CD4-positive, alpha-beta T cell treated with Interleukin-1 beta for 1 hour (primary cell): ENCODE measurements around the gene TFB2M.
"Not testable (repeated sequence)": the region's sequence is repeated elsewhere in the genome, so short reads cannot be mapped to it uniquely, and the experiment has no call there.

ENCODE experiments used
- DNase-seq, 2 donors: peaks; one replicate each; pipeline ENCODE4 v3.0.0-alpha.2; 2020 to 2022

Gene TFB2M

GRCh38 chr1:246582301-246583055, 16.4 kb upstream of the TFB2M start:
- no peak for DNase-seq

- DNase-seq, result no peak
These were observed 14.7 kb upstream of the TFB2M start for GRCh38 chr1:246580497-246581370.

GRCh38 chr1:246579818-246580217, 13.8 kb upstream of the TFB2M start:
- no peak for DNase-seq

- DNase-seq, result no peak
These were observed 11.7 kb upstream of the TFB2M start for GRCh38 chr1:246577720-246578106.

- peak in 1 of 2 donors; percentile 28 for DNase-seq
These were observed 11.1 kb upstream of the TFB2M start for GRCh38 chr1:246577082-246577719.

- DNase-seq, result no peak
These were observed 10.6 kb upstream of the TFB2M start for GRCh38 chr1:246576709-246577032.

GRCh38 chr1:246573491-246573890, 7.4 kb upstream of the TFB2M start:
- no peak for DNase-seq

- no peak for DNase-seq
These were observed 6.7 kb upstream of the TFB2M start for GRCh38 chr1:246572785-246573184.

GRCh38 chr1:246571953-246572352, 5.9 kb upstream of the TFB2M start:
- no peak for DNase-seq

- peak in 1 of 2 donors; percentile 42 for DNase-seq
These were observed 5.2 kb upstream of the TFB2M start for GRCh38 chr1:246571309-246571708.

GRCh38 chr1:246569248-246570238, 3.5 kb upstream of the TFB2M start:
- DNase-seq, result peak in 1 of 2 donors; percentile 53

GRCh38 chr1:246567646-246568235, 1.7 kb upstream of the TFB2M start:
- no peak for DNase-seq

GRCh38 chr1:246566813-246567645, 968 bp upstream of the TFB2M start:
- DNase-seq, result peak; percentile 36 to 41

- no peak for DNase-seq
These were observed 322 bp downstream of the TFB2M start for GRCh38 chr1:246565751-246566127.

- no peak for DNase-seq
These were observed 966 bp downstream of the TFB2M start for GRCh38 chr1:246564839-246565750.

- not testable (repeated sequence) for DNase-seq
These were observed 5.2 kb downstream of the TFB2M start for GRCh38 chr1:246560833-246561232.

GRCh38 chr1:246559310-246559709, 6.8 kb downstream of the TFB2M start:
- no peak for DNase-seq

- no peak for DNase-seq
These were observed 8.0 kb downstream of the TFB2M start for GRCh38 chr1:246558041-246558440.

- DNase-seq, result no peak
These were observed 11.9 kb downstream of the TFB2M start for GRCh38 chr1:246554201-246554600.

- no peak for DNase-seq
These were observed 14.0 kb downstream of the TFB2M start for GRCh38 chr1:246552110-246552509.
